Hematopoietic multipotent progenitor cell treated with erythropoietin and hydrocortisone succinate and interleukin-3 and kit ligand, for 15 days (in vitro differentiated cells): Measurements from ENCODE around the gene POTEE.
"Not testable (repeated sequence)": the region's sequence is repeated elsewhere in the genome, so short reads cannot be mapped to it uniquely, and the experiment has no call there.

ENCODE experiments used
- DNase-seq: peaks from one replicate; pipeline ENCODE4 v3.0.0-alpha.2; 2015; ENCODE audit warnings: low spot score

POTEE gene

GRCh38 chr2:131209030-131209772 is at the start of gene POTEE:
Gene POTEE, plus strand, starts transcription at chr2:131209536. Its CDS starts 8,867 bp downstream, at chr2:131218403.
- not testable (repeated sequence) for DNase-seq

DNA sequence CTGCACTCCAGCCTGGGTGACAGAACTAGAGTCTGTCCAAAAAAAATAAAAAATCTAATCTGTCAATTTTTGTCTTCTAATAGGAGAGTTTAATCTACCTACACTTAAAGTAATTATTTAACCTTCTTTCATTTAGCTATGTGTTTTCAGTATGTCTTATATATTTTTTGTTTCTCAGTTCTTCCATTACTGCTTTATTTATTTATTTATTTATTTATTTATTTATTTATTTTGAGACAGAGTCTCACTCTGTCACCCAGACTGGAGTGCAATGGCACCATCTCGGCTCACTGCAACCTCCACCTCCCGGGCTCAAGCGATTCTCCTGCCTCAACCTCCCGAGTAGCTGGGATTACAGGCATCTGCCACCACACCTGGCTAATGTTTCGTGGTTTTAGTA is 43.8 kb upstream of the POTEE start:
- DNase-seq, result not testable (repeated sequence)

DNA sequence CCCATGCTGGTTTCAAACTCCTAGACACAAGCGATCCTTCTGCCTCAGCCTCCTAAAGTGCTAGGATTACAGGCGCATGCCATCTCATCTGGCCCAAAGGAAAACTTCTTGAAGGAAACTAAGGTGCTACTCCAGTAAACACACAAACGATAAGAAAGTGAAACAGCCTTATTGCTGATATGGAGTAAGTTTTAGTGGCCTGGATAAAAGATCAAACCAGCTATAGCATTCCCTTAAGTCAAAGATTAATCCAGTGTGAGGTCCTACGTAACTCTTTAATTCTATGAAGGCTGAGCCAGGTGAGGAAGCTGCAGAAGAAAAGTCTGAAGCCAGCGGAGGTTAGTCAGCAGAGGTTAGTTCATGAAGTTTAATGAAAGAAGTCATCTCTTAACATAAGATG is 40.8 kb upstream of the POTEE start:
- no peak for DNase-seq

DNA sequence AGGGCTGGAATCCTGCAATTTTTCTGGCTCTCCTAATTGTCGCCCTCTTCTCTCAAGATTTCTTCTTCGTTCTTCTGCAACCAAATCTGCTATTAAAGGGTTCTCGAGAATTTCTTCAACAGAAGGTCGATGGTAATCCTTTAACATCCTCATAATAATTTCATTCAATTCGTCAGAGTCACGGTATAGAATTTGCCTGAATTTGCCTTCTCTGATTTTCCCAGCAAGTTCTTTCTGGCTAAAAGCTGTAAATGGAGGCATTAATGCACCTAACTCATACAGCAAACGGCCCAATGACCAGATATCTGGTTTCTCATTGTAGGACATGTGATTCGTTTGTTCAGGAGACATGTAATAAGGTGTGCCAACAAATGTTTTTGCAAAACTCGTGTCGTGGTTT is 31.3 kb upstream of the POTEE start:
- DNase-seq, result not testable (repeated sequence)

DNA sequence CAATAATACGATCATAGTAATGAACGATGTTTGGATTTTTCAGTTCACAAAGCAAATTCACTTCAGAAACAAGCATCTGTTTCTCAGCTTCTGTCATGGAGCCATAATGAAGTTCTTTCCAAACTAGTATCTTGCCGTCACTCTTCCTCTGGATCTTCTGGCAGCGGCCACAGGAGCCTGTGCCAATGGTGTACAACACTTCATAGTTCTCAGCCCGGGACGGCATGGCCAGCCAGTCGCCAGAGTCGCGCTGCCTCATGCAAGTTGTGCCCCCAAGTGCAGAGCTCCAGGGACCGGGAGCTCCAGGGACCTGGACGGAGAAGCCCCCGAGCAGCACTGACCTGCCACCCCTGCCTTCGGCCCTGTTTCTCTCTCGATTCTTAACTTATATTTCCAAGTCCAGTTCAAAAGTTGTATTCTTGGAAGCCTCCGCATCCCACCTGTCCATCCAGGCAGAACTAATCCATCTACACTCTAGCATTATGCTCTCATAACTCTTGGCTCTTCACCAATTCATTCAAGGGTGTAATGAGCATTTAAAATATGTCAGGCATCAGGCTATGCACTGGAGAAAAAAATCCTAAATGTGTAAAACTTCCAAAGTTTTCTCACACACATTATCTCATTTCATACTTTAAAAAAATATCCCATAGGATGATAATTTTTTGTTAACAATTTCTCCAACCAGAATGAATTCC is 30.5 kb upstream of the POTEE start:
- not testable (repeated sequence) for DNase-seq

DNA sequence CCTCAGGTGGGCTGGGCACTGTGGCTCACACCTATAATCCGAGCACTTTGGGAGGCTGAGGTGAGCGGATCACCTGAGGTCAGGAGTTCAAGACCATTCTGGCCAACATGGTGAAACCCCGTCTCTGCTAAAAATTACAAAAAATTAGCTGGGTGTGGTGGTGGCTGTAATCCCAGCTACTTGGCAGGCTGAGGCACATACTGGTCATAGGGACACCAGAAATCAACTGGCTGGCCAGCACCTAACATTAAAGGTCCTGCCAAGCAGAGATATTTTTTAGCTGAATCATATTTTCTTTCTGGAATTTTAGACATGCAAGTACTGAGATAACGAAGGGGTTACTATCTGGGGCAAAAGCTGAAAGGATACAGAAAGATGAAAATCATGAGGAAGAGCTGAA is 27.9 kb upstream of the POTEE start:
- not testable (repeated sequence) for DNase-seq

GRCh38 chr2:131193421-131193820 is 15.9 kb upstream of the POTEE start:
- peak; percentile 60 for DNase-seq

DNA sequence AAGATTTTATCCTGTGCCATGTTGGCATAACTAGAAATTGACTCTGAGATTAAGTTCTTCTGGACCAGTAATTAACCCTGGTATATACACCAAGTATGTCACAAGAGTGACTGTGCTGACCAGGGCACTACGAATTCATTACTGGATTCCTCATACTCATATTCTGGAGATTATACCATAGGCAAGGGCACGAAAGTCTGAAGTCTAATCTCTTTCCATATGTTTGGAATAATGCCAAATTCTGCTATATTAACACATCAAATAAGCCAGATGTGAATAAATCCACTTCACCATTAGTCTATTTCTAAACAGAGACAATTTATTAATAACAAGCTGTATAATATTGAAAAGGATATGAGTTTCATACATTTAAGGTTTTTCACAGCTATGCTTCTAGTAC is 13.2 kb upstream of the POTEE start:
- peak; percentile 76 for DNase-seq

DNA sequence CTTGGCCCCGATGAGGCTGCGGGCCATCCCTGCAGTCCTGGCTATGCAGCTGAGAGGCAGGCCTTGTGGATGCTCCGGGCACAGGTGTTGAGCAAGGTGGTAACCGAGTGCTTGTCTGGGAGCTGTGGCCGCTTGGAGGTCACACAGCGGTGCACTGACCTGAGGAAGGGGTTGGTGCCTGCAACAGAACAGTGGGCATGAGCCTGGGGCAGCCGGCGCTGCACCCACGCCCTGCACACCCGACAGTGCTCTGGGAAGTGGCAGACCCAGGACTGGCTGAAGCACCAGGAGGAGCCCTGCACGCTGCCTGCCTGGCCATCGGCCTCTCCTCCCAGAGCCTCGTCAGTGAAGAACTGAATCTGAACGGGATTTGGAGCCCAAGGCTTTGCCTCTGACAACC is 8.2 kb upstream of the POTEE start:
- DNase-seq, result no peak

DNA sequence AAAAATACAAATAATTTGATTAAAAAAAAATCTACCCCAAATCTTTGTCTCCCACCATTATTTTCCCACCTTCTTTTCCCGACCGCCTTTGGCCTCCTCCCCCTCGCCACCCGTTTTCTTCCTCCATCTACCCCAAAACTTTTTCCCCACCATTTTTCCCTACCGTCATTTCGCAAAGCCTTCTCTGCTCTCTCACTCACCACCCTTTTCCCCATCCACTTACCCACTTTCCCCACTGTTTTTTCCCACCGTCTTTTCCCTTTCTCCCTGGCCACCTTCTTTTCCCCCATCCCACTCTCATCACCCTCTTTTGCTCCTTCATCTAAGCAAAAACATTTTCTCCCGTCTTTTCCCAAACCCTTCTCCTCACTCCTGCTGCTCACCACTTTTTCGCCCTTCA is 1.5 kb upstream of the POTEE start:
- DNase-seq, result not testable (repeated sequence)

DNA sequence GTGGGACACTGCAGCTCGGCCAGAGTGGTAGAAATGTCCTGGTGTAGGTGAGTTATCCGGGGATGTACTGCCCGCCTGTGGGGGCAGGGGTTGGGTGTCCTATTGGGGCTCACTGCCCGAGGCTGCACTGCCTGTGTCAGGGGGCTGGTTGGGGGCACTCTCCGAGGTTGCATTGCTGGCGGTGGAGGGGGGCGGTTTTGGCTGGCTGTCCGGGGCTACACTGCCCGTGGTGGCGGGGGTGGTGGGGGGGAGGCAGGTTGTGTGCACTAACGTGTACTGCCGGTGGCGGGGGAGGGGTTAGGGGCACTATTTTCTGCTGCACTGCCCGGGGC is 403 bp downstream of the POTEE start:
- DNase-seq, result not testable (repeated sequence)

GRCh38 chr2:131210434-131211211 is 1.3 kb downstream of the POTEE start:
- not testable (repeated sequence) for DNase-seq

- not testable (repeated sequence) for DNase-seq
Observed at GRCh38 chr2:131217238-131217986, 8.1 kb downstream of the POTEE start.

DNA sequence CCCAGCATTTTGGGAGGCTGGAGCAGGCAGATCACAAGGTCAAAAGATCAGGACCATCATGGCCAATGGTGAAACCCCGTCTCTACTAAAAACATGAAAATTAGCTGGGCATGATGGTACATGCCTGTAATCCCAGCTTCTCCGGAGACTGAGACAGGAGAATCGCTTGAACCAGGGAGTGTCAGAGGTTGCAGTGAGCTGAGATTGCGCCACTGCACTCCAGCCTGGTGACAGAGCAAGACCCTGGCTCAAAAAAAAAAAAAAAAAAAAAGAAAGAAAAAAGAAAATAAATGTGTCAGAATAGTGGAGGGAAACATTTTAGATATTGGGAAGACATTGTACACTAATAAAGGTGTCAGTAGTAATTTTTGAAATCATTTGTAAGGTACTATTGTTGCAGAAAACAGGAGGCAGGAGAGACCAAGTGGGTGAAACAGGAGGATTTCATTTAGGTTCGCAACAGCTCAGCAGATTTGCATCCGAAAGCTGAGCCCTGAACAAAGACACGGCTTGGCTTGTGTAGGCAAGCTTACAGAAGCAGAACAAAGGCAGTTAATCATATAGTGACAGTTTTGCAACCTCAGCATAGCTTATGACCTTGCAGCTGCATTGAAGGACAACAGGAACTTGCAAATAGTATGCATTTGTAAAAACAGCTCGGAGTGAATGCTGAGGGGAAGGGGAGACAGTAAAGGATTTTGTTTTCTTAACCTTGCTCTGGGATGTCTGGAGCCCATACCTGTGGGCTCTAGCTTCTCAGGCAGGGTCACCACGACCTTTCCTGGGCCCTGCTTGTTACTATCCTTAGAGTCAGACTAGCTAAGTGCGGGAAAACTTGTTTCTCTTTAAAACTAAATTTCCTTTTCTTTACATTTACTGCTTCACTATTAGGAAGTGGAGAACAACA is 26.5 kb downstream of the POTEE start:
- DNase-seq, result not testable (repeated sequence)
